ENCODE measurements around the gene PPP1R3G. TPM values are rescaled to one million over a fixed set of nuclear protein-coding genes. Genes with fewer than 3 reads are reported as not detected.

Gene PPP1R3G
- total and polyA plus RNA-seq, 7 donors, result 0.06 to 0.50 (median 0.13) TPM

- intact Hi-C loops (cut with DNase I), result no loop called here
- ATAC-seq, result no peak
- Histone ChIP-seq H3K4me1 (no peaks in the 10 kb centered on the region), H3K36me3 (ENCODE audit: insufficient read depth in 1 of 2, low read depth in 1 of 2) (no peaks in the 10 kb centered on the region), H3K27ac (no peak overlapping the region), H3K27me3 (ENCODE audit: insufficient read depth in 3 of 3, low read length in 2 of 3) (peaks cover 0 to 1% (median 0%) of the 10 kb centered on the region in 3 donors), H3K4me3 (no peak overlapping the region), H3K9me3 (no peaks in the 10 kb centered on the region)
- no peak for TF ChIP-seq CTCF (IDR thresholded peaks at IDR 0.05)
- no peak for DNase-seq
- WGBS, 3 donors, result 96 to 98% (median 96%) methylated on average over 3 of the region's 3 CpGs
Measured at GRCh38 chr6:5067305-5067704, 17.8 kb upstream of the PPP1R3G start.

GRCh38 chr6:5068153-5068751 lies 16.9 kb upstream of the PPP1R3G start:
- DNase-seq, result no peak
- no peak for TF ChIP-seq CTCF (IDR thresholded peaks at IDR 0.05)
- Histone ChIP-seq H3K27me3 (ENCODE audit: insufficient read depth in 3 of 3, low read length in 2 of 3) (peaks cover 0 to 1% (median 0%) of the 10 kb centered on the region in 3 donors), H3K4me1 (no peaks in the 10 kb centered on the region), H3K27ac (no peak overlapping the region), H3K4me3 (no peak overlapping the region), H3K9me3 (no peaks in the 10 kb centered on the region), H3K36me3 (ENCODE audit: insufficient read depth in 1 of 2, low read depth in 1 of 2) (no peaks in the 10 kb centered on the region)
- WGBS, 3 donors, result 93 to 94% (median 93%) methylated on average over 17 of the region's 17 CpGs
- intact Hi-C loops (cut with DNase I), result no loop called here
- no peak for ATAC-seq

- no peak for ATAC-seq
- peaks cover 0 to 1% (median 0%) of the 10 kb centered on the region in 3 donors for H3K27me3 ChIP-seq (ENCODE audit: insufficient read depth in 3 of 3, low read length in 2 of 3)
Measured at GRCh38 chr6:5071216-5071615, 13.9 kb upstream of the PPP1R3G start.

GRCh38 chr6:5072440-5072839 lies 12.7 kb upstream of the PPP1R3G start:
- DNase-seq, result no peak
- Histone ChIP-seq H3K27me3 (ENCODE audit: insufficient read depth in 3 of 3, low read length in 2 of 3) (no peaks in the 10 kb centered on the region), H3K4me1 (no peaks in the 10 kb centered on the region), H3K27ac (no peak overlapping the region), H3K9me3 (no peaks in the 10 kb centered on the region), H3K36me3 (ENCODE audit: insufficient read depth in 1 of 2, low read depth in 1 of 2) (no peaks in the 10 kb centered on the region), H3K4me3 (no peak overlapping the region)
- 86 to 90% (median 86%) methylated on average over 7 of the region's 7 CpGs for WGBS, 3 donors
- intact Hi-C loops (cut with DNase I), result no loop called here
- ATAC-seq, result no peak
- no peak for TF ChIP-seq CTCF (IDR thresholded peaks at IDR 0.05)

More at GRCh38 chr6:5071216-5071615, 13.9 kb upstream of the PPP1R3G start:
- no peaks in the 10 kb centered on the region for H3K9me3 ChIP-seq
- H3K4me3 ChIP-seq, result no peak overlapping the region
- no peak for TF ChIP-seq CTCF (IDR thresholded peaks at IDR 0.05)
- DNase-seq, result no peak
- no peaks in the 10 kb centered on the region for H3K36me3 ChIP-seq (ENCODE audit: insufficient read depth in 1 of 2, low read depth in 1 of 2)
- H3K4me1 ChIP-seq, result no peaks in the 10 kb centered on the region
- H3K27ac ChIP-seq, result no peak overlapping the region
- intact Hi-C loops (cut with DNase I), result no loop called here
- 89 to 97% (median 95%) methylated on average over 2 of the region's 2 CpGs for WGBS, 3 donors

GRCh38 chr6:5073992-5074391 lies 11.1 kb upstream of the PPP1R3G start:
- WGBS, 3 donors, result 71 to 75% (median 72%) methylated on average over 3 of the region's 3 CpGs
- no peak overlapping the region for H3K4me3 ChIP-seq
- no peaks in the 10 kb centered on the region for H3K27me3 ChIP-seq (ENCODE audit: insufficient read depth in 3 of 3, low read length in 2 of 3)
- H3K27ac ChIP-seq, result no peak overlapping the region
- no peak for ATAC-seq
- no peak for DNase-seq
- H3K9me3 ChIP-seq, result no peaks in the 10 kb centered on the region
- no peaks in the 10 kb centered on the region for H3K4me1 ChIP-seq
- no peak for TF ChIP-seq CTCF (IDR thresholded peaks at IDR 0.05)
- H3K36me3 ChIP-seq (ENCODE audit: insufficient read depth in 1 of 2, low read depth in 1 of 2), result no peaks in the 10 kb centered on the region
- intact Hi-C loops (cut with DNase I), result no loop called here
